GM21576 (cell line): ENCODE results near the gene BEAN1.
"Not testable (repeated sequence)": the region's sequence is repeated elsewhere in the genome, so short reads cannot be mapped to it uniquely, and the experiment has no call there.

Source experiments
- ATAC-seq: cut with Tn5 transposase; IDR thresholded peaks from one replicate; pipeline ENCODE4 v1.9.1; 2021; ENCODE audit warnings: mild to moderate bottlenecking, moderate library complexity; ENCODE audit not compliant: unreplicated experiment

The BEAN1 gene

GRCh38 chr16:66501563-66501962 is 74.5 kb downstream of the BEAN1 start:
- ATAC-seq = not testable (repeated sequence)

GRCh38 chr16:66502020-66502913 is 75.2 kb downstream of the BEAN1 start:
- no peak for ATAC-seq

- ATAC-seq = no peak
Observed at GRCh38 chr16:66503030-66503429, 75.9 kb downstream of the BEAN1 start.

- ATAC-seq = no peak
Observed at GRCh38 chr16:66503612-66504011, 76.5 kb downstream of the BEAN1 start.

- ATAC-seq = no peak
Observed at GRCh38 chr16:66507731-66508239, 80.7 kb downstream of the BEAN1 start.

GRCh38 chr16:66508248-66508913 is 81.3 kb downstream of the BEAN1 start:
- no peak for ATAC-seq

- ATAC-seq = no peak
Observed at GRCh38 chr16:66508914-66509496, 81.9 kb downstream of the BEAN1 start.

GRCh38 chr16:66509576-66509975 is 82.5 kb downstream of the BEAN1 start:
- no peak for ATAC-seq

GRCh38 chr16:66510298-66510697 is 83.2 kb downstream of the BEAN1 start:
- no peak for ATAC-seq

- no peak for ATAC-seq
Observed at GRCh38 chr16:66510711-66511601, 83.9 kb downstream of the BEAN1 start.

- ATAC-seq = no peak
Observed at GRCh38 chr16:66511602-66512271, 84.6 kb downstream of the BEAN1 start.

- no peak for ATAC-seq
Observed at GRCh38 chr16:66512272-66513110, 85.4 kb downstream of the BEAN1 start.

GRCh38 chr16:66513111-66513723 is 86.1 kb downstream of the BEAN1 start:
- ATAC-seq = no peak

GRCh38 chr16:66514391-66514790 is 87.3 kb downstream of the BEAN1 start:
- ATAC-seq = not testable (repeated sequence)

- not testable (repeated sequence) for ATAC-seq
Observed at GRCh38 chr16:66514980-66515595, 88.0 kb downstream of the BEAN1 start.

GRCh38 chr16:66515596-66516508 is 88.8 kb downstream of the BEAN1 start:
- ATAC-seq = no peak

GRCh38 chr16:66516509-66516807 is 89.4 kb downstream of the BEAN1 start:
- ATAC-seq = no peak
